ENCODE results near the gene SYP.

SYP gene

GRCh38 chrX:49161632-49162031, 38.4 kb downstream of the SYP start:
- peaks cover 71% of the 10 kb centered on the region for H3K27me3 Mint-ChIP-seq (ENCODE audit: low read depth, poor library complexity)
- no peaks in the 10 kb centered on the region for H3K36me3 Mint-ChIP-seq (ENCODE audit: low read depth)
- H3K4me1 Mint-ChIP-seq = peaks cover 9% of the 10 kb centered on the region
- H3K27ac Mint-ChIP-seq = no peak overlapping the region
- H3K4me3 Mint-ChIP-seq = no peak overlapping the region
- no peak for TF ChIP-seq CTCF (IDR thresholded peaks at IDR 0.05)
- peaks cover 55% of the 10 kb centered on the region for H3K9me3 Mint-ChIP-seq
- DNase-seq = no peak

GRCh38 chrX:49160908-49161307, 39.1 kb downstream of the SYP start:
- no peak for TF ChIP-seq CTCF (IDR thresholded peaks at IDR 0.05)
- Mint-ChIP-seq H3K9me3 (peaks cover 57% of the 10 kb centered on the region), H3K4me3 (no peak overlapping the region), H3K36me3 (ENCODE audit: low read depth) (no peaks in the 10 kb centered on the region), H3K27me3 (ENCODE audit: low read depth, poor library complexity) (peaks cover 69% of the 10 kb centered on the region), H3K27ac (no peak overlapping the region), H3K4me1 (peaks cover 8% of the 10 kb centered on the region)
- DNase-seq = no peak

GRCh38 chrX:49157194-49157593, 42.8 kb downstream of the SYP start:
- Mint-ChIP-seq H3K27ac (no peak overlapping the region), H3K36me3 (ENCODE audit: low read depth) (no peaks in the 10 kb centered on the region), H3K4me1 (peaks cover 17% of the 10 kb centered on the region), H3K4me3 (peak overlapping the region; percentile 68), H3K27me3 (ENCODE audit: low read depth, poor library complexity) (peaks cover 58% of the 10 kb centered on the region), H3K9me3 (peaks cover 62% of the 10 kb centered on the region)
- TF ChIP-seq CTCF (IDR thresholded peaks at IDR 0.05) = no peak
- no peak for DNase-seq

- H3K9me3 Mint-ChIP-seq = peaks cover 59% of the 10 kb centered on the region
- peaks cover 17% of the 10 kb centered on the region for H3K4me1 Mint-ChIP-seq
- peak; percentile 80 for DNase-seq
- H3K27me3 Mint-ChIP-seq (ENCODE audit: low read depth, poor library complexity) = peaks cover 53% of the 10 kb centered on the region
- H3K36me3 Mint-ChIP-seq (ENCODE audit: low read depth) = peaks cover 1% of the 10 kb centered on the region
- H3K4me3 Mint-ChIP-seq = peak overlapping the region; percentile 88
- H3K27ac Mint-ChIP-seq = peak overlapping the region; percentile 98
- TF ChIP-seq CTCF (IDR thresholded peaks at IDR 0.05) = peak; percentile 48
Measured at GRCh38 chrX:49155900-49156837, 43.8 kb downstream of the SYP start.

- H3K27ac Mint-ChIP-seq = peak overlapping the region; percentile 98
- H3K36me3 Mint-ChIP-seq (ENCODE audit: low read depth) = peaks cover 5% of the 10 kb centered on the region
- DNase-seq = peak; percentile 34
- H3K9me3 Mint-ChIP-seq = peaks cover 63% of the 10 kb centered on the region
- peak overlapping the region; percentile 88 for H3K4me3 Mint-ChIP-seq
- no peak for TF ChIP-seq CTCF (IDR thresholded peaks at IDR 0.05)
- peaks cover 17% of the 10 kb centered on the region for H3K4me1 Mint-ChIP-seq
- H3K27me3 Mint-ChIP-seq (ENCODE audit: low read depth, poor library complexity) = peaks cover 49% of the 10 kb centered on the region
Measured at GRCh38 chrX:49155243-49155899, 44.6 kb downstream of the SYP start.

Measured in nephron progenitor cell (in vitro differentiated cells).